ENCODE measurements around the gene DRAP1.

DNA sequence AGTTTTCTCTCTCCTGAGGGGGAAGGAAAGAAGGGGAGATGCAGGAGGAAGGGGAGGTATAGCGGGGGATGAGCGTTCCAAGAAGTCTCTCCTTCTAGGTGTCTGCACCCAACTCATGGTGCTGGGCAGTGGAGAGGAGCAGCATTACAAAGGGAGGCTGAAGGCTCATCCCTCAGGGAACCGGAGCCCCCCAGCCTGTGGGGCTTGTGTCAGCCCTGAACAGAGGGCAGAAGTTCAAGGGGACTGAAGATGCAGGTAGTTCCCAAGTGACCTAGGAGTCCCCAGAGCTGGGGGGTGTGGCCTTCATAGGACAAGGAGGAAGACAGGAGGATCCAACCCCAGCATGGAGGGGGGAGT, 2.2 kb upstream of the DRAP1 start:
- TF ChIP-seq, protein P1, sequence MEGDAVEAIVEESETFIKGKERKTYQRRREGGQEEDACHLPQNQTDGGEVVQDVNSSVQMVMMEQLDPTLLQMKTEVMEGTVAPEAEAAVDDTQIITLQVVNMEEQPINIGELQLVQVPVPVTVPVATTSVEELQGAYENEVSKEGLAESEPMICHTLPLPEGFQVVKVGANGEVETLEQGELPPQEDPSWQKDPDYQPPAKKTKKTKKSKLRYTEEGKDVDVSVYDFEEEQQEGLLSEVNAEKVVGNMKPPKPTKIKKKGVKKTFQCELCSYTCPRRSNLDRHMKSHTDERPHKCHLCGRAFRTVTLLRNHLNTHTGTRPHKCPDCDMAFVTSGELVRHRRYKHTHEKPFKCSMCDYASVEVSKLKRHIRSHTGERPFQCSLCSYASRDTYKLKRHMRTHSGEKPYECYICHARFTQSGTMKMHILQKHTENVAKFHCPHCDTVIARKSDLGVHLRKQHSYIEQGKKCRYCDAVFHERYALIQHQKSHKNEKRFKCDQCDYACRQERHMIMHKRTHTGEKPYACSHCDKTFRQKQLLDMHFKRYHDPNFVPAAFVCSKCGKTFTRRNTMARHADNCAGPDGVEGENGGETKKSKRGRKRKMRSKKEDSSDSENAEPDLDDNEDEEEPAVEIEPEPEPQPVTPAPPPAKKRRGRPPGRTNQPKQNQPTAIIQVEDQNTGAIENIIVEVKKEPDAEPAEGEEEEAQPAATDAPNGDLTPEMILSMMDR (IDR thresholded peaks at IDR 0.05), result no peak
- TF ChIP-seq ZFX (IDR thresholded peaks at IDR 0.05; ENCODE audit: borderline replicate concordance), result no peak

Data from 22Rv1 (cell line).